HG03439 (cell line): ENCODE measurements around the gene NSMCE4A.
"Not testable (repeated sequence)": the region's sequence is repeated elsewhere in the genome, so short reads cannot be mapped to it uniquely, and the experiment has no call there.

Experiments used
- ATAC-seq: cut with Tn5 transposase; IDR thresholded peaks from one replicate; pipeline ENCODE4 v1.9.1; 2021; ENCODE audit warnings: mild to moderate bottlenecking, moderate library complexity; ENCODE audit not compliant: unreplicated experiment

The NSMCE4A gene

DNA sequence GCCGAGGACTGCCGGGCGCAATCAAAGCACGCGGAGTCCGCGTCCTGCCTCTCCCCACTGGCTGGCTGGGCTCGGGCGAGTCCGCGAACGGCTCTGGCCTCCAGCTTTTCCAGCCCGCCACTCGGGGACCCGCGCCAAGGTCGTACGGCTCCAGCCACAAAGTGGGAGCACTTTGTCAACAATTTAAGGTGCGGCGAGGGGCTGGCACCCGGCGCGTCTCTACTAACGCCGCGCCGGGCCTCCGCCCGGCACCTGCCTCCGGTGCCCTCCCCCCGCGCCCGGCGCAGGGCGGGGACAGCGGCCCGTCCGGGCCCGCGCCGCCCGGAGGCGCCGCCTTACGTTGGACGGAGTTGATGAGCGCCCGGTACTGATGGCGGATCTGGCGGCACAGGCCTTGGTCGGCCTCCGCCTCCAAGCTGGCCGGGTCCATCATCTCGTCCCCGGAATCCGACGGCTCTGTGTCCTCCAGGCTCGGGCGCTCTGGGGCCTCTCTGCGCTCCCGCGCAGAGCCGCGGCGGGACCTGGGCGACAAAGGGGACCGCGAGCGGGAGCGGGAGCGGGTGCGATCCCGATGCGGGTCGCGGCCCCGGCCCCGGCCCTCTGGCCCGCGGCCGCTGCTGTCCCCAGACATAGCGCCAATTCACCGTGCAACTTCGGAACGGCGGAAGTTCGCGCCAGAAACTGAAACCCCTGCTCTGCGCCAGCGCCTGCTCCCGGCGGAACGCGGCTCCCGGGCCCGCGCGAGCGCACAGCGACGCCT is at the start of gene NSMCE4A:
TSS of gene NSMCE4A (minus strand) at position 683 of the 760 bp plus-strand sequence. CDS start at position 631, 52 bp downstream.
- ATAC-seq: peak; percentile 80

GRCh38 chr10:122023257-122023656 is 48.2 kb upstream of the NSMCE4A start:
- not testable (repeated sequence) for ATAC-seq

- ATAC-seq: no peak
Measured at GRCh38 chr10:122022276-122022675, 47.3 kb upstream of the NSMCE4A start.

DNA sequence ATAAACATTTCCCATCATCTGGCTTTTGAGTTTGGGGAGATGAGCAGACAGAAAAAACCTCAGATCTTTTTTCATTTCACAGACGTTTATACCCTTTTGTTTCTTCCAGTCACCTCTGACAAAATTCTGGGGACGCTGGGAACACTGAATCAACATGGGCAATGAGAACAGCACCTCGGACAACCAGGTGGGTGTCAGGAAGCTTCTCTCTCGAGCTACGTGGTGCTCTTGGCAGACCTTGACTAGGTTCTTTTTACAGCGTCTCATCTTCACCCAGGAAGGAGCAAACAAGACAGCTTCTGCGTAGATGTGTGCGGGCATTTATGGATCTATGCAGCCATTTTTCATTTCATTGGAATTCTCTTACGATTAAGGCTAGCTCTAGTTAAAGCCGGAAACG is 46.8 kb upstream of the NSMCE4A start:
- no peak for ATAC-seq

DNA sequence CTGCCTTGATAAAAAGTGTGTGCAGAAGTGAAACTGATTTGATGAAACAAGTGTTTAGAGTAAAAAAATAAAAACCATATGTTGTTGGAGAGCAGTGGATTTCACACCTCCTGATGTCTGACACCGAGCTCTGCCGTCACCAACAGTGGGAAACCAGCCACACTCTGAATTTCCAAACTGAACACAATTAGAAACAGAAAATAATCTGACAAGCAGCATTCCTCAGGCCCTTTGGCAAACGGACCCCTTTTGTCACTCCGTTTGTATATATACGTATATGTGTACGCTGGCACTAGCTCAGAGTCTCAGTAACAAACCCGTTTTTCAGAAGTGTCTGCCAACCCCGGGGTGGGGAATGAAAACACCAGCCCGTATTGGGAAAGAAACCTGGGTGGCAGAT is 46.4 kb upstream of the NSMCE4A start:
- ATAC-seq: no peak

DNA sequence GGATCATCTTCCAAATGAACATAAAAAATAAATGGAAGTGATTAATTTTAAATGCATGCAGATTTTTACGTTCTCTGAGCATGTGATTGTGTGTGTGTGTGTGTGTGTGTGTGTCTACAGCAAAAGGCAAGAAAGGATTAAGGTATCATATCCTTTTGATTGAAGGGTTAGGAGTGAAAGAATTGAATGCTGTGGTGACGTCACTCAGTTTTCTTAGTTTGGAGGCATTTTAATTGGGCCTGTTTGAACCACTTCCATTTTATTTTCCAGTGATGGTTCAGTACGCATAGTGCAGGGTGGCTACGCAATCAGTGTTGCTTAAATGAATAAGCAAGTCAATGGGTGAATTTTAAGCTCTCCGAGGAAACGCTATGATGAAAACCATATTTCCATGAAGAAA is 45.2 kb upstream of the NSMCE4A start:
- ATAC-seq: no peak

DNA sequence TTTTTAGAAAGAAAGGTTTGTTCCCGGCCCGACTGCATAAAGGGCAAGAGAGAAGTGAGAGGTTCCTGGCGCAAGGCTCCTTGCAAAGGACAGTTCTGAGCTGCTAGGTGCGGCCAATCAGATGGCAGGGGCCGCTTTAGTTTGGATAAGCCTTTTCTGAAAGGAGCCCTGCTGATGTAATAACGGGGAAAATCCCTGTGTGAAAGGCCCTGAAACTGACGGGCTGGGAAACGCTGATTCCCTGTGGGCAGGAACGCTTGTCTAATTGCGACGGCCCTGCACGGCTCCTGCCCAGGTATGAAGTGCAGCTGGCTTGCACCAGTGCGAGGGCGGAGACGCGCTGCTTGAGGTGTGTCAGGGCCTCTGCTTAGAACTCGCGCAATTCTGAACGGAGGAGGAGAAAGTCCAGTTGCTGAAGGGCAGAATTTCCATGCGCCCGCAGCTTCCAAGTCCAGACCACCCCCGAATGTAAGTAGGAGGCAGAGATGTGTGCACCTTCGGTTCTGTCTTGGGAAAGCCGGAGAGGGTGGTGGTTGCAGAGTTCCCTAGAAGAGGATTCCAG is 44.5 kb upstream of the NSMCE4A start:
- ATAC-seq: no peak

GRCh38 chr10:122018951-122019413 is 44.0 kb upstream of the NSMCE4A start:
- ATAC-seq: no peak

- ATAC-seq: no peak
Measured at GRCh38 chr10:122018491-122018890, 43.5 kb upstream of the NSMCE4A start.

DNA sequence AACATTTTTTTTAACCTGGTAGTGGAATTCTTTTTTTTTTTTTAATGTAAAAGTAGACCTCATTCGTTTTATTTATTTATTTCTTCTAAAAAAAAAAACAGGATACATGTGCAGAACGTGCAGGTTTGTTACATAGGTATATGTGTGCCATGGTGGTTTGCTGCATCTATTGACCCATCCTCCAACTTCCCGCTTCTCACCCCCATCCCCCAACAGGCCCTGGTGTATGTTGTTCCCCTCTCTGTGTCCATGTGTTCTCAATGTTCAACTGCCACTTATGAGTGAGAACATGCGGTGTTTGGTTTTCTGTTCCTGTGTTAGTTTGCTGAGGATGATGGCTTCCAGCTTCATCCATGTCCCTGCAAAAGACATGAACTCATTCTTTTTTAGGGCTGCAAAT is 42.9 kb upstream of the NSMCE4A start:
- ATAC-seq: not testable (repeated sequence)

DNA sequence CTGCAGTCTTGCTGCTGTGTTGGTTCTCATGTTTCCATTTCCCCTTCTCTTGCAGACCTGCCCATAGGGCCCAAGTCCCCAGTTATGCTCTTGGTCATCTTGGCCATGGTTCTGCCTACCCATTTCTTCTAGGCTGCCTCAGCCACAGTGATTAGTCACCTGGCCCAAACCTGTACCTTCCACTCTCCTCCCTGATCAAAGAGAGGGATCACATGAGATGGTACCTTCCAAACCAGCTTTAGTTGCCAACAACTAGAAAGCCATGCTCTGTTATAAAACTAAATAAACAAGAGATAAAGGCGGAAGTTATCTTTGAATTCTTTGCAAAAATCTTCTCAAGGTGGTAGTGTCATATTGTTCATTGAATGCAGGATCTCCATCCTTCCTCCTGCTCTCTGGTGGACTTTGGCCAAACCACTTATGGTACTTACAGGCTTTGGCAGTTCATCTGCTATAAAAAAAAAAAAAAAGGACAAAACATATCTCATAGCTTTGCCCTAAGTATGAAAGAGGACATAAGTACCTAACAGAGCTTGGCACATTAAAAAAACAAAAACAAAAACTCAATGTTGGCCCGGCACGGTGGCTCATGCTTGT is 39.7 kb upstream of the NSMCE4A start:
- ATAC-seq: no peak

DNA sequence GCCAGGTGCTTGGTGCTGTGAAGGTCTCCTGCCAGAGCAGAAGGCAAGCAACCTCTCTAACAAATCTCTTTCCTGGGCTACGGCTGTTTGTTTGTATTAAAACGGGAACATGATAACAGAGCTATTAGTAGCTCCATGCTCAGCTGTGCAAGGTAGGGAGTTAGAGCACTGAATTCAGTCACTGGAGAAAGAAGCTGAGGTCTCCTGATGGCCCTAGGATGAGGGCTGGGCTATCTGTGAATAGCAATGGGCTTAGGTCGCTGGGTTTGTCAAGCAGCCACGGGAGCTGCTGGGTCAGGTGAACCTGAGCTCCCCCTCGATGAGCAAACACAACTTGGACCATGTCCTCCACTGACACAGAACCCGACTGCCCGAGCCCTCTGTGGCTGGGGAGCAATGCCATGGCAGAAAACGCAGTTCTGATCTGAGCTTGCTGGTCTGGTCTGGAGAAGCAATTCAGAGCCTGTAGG is 38.3 kb upstream of the NSMCE4A start:
- no peak for ATAC-seq

- no peak for ATAC-seq
Measured at GRCh38 chr10:122012731-122013130, 37.7 kb upstream of the NSMCE4A start.

DNA sequence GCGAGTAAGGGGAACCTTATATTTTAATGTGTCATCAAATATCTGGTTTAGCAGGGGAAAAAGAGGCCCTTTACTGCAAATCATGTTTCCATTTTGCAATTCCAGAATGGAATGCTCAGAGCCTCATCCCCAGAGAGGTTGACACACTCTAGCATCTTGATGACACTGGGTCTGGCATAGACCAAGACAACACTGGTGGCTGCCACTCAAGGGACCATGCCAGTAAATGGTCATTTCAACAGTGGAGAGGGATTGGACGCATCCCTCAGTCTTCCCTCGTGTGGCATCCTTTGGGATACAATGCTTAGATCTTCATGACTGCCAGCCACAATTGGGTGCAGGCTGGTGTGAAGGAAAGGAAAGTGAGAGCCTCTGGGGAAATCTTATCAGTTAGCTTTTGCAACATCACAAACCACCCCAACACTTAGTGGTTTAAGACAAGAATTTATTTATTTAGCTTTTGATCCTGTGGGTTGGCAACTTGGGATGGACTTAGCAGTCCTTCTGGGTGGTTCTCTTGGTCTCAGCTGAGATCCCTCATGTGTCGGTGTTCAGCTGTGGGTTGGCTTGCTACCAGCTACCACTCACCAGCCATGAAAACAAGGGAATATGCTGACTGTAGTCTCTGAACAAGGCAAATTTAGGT is 35.5 kb upstream of the NSMCE4A start:
- ATAC-seq: no peak

DNA sequence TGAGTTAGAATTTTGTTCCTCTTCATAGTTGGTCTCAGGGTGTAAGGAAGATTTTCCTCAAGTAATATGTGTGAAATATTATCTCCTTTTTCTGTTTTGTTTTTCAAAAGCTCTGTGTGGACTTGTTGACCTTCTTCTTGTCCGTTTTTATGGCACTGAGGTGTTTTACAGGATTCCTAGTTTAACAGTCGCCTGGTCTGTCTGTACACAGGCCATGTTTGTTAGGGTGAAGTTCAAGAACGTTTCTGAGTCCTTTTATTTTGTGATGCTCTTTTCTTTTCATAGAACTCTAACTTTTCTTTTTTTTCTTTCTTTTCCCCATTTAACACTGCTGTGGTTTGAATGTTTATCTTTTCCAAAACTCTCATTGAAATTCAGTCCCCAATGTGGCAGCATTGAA is 32.4 kb upstream of the NSMCE4A start:
- no peak for ATAC-seq

- no peak for ATAC-seq
Measured at GRCh38 chr10:122001698-122002097, 26.7 kb upstream of the NSMCE4A start.

- no peak for ATAC-seq
Measured at GRCh38 chr10:121999301-121999700, 24.3 kb upstream of the NSMCE4A start.

GRCh38 chr10:121998462-121998861 is 23.4 kb upstream of the NSMCE4A start:
- no peak for ATAC-seq

DNA sequence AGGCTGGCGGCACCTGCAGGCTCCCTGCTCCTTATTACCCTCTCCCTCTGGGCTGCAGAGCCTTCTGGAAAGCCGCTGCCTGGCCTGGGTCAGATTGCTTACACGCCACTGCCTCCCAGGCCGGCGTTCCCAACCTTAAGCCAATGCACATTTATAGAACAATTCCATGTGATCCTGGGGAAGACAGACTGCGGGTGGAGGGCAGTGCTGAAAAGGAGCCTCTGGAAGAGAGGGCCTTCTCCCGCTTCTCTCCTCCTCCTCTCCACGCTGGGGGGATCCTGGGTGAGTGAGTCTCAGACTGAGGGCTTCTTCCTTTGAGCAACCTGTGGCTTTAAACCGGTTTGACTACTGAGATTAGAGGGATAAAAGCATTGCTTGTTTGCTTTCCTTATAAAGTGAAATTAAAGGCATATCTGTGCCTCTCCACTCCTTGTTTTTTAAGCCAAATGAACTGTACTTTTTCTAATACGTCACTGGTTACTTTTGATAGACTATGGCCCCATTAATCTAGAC is 19.5 kb upstream of the NSMCE4A start:
- no peak for ATAC-seq

DNA sequence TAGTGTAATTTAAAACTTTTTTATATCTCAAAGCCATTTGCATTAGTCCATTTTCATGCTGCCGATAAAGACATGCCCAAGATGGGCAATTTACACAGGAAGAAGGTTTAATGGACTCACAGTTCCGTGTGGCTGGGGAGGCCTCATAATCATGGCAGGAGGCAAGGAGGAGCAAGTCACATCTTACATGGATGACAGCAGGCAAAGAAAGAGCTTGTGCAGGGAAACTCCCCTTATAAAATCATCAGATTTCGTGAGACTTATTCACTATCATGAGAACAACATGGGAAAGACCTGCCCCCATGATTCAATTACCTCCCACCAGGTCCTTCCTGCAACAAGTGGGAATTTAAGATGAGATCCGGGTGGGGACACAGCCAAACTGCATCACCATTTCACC is 16.7 kb upstream of the NSMCE4A start:
- not testable (repeated sequence) for ATAC-seq

DNA sequence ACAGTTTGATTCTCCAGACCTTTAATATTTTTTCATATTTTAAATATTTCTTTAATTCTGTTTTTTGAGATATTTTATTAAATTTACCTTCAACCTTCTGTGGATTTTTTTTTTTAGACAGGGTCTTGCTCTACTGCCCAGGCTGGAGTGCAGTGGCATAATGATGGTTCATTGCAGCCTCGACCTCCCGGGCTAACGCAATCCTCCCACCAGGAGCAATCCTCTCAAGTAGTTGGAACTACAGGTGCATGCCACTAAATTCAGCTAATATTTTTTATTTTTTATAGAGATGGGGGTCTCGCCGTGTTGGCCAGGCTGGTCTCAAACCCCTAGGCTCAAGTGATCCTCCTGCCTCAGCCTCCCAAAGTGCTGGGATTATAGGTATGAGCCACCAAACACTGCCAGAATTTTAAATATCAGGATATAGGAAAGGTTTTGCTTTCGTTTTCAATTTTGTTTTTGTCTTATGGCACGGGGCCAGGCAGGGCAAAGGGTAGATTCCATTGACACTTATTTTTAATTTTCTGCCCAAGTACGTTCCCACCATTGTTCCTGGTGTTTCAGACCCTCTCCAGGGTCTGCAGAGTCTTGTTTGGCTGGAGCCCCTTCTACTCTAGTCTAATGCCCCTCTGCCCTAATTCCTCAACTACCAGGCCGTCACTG is 15.1 kb upstream of the NSMCE4A start:
- no peak for ATAC-seq
